HG03280 (cell line): Measurements from ENCODE around the gene ERC2.

ENCODE experiments used
- ATAC-seq: cut with Tn5 transposase; IDR thresholded peaks from one replicate; pipeline ENCODE4 v1.9.1; 2021; ENCODE audit warnings: mild to moderate bottlenecking, moderate library complexity; ENCODE audit not compliant: unreplicated experiment

The ERC2 gene

GRCh38 chr3:55549177-55549576 lies 919.1 kb downstream of the ERC2 start:
- ATAC-seq = no peak

GRCh38 chr3:55546866-55547669 lies 921.2 kb downstream of the ERC2 start:
- no peak for ATAC-seq

GRCh38 chr3:55545995-55546394 lies 922.3 kb downstream of the ERC2 start:
- ATAC-seq = no peak

GRCh38 chr3:55544219-55544618 lies 924.0 kb downstream of the ERC2 start:
- ATAC-seq = no peak

DNA sequence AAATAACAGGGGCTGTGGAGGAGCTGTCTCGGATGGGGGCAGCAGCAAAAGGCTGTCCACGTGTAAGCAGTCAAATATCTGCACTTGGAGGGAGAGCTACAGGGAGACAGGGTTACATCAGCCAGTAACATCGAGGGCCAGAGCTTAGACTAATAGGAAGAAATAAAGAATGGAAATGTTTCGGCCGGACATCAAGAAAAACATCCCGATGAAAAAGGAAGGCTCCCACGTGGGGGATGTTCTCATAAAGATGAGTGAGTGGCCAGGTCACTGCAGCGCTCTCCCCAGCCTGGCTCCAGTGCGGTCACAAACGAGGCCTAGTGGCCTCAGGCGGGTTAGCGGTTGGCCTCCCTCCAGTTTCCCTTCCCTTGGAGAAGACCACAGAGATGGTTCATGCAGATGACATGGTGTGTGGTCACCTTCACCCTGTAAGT lies 925.1 kb downstream of the ERC2 start:
- ATAC-seq = no peak

DNA sequence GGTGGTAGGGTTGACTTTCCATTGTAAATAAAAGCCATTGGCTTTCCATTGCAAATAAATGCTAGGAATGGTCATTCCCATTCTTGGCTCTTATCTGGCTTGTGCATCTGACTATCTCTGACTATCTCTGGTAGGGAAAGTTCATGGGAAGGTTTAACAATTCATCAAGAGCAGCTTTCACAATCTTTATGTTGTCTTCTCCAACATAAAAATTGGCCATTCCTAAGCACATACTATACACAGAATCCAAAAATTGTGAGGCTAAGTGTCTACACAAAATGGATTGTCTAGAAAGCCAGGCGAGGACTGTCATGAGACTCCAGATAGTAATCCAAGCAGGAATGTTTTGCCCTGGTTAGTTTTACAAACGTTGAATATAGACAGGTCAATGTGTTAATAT lies 926.8 kb downstream of the ERC2 start:
- ATAC-seq = no peak

- no peak for ATAC-seq
Measured at GRCh38 chr3:55541016-55541415, 927.3 kb downstream of the ERC2 start.

- no peak for ATAC-seq
Measured at GRCh38 chr3:55540579-55540978, 927.7 kb downstream of the ERC2 start.

- ATAC-seq = no peak
Measured at GRCh38 chr3:55538158-55538557, 930.1 kb downstream of the ERC2 start.

- no peak for ATAC-seq
Measured at GRCh38 chr3:55537563-55537962, 930.7 kb downstream of the ERC2 start.

- ATAC-seq = no peak
Measured at GRCh38 chr3:55537129-55537528, 931.1 kb downstream of the ERC2 start.

DNA sequence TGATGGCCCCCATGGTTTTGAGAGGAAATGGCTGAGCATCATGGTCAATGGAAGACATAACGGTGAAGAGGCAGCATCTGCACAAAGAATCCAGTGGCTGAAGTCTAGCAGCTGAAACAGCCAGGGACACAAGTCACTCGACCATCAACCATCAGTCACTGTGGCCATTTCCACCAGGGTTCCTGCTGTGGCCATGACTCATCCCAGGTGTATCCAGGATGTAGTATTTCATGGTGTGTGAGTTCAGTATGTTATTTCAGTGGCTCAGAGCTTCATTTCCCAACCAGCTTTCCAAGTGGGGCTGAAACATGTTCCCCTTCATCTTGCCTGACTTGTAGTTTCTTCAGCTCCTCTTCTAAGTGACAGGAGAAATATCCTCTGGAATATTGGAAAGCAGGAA lies 933.4 kb downstream of the ERC2 start:
- ATAC-seq = no peak

DNA sequence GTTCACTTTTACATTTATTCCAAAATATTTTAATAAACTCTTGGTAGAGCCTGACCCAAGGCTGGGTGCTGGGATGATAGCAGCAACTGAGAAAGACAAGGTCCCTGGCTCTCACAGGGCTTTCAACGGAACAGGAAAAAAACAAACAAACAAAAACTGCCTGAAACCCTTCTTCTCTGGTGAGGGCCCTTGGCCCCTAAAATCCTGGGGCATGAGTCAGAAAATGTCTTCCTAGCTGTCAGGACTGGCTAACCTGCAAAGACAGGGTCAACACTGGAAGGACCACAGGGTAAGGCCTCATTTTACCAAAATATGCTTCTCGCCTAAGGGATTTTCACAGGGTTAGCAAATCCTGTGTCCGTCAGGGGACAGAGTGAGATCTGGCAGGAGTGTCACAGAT lies 935.5 kb downstream of the ERC2 start:
- no peak for ATAC-seq

- no peak for ATAC-seq
Measured at GRCh38 chr3:55531321-55531720, 936.9 kb downstream of the ERC2 start.

DNA sequence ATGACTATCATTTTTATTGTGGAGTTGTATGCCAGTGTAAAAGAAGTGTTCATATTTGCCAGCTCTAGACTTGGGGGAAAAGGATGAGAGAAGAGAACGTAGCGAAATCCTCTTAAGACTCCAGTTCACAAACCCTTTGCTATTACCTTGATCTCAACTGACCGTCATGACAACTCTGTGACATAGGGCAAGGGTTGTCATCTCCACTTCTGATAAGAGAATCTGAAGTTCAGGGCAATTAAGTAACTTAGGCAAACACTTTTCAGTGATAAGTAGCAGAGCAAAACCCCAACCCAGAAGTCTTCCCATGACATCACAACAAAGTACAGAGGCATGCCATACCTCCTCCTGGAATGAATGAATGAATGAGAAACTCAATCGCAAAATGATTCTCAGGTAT lies 940.9 kb downstream of the ERC2 start:
- no peak for ATAC-seq

DNA sequence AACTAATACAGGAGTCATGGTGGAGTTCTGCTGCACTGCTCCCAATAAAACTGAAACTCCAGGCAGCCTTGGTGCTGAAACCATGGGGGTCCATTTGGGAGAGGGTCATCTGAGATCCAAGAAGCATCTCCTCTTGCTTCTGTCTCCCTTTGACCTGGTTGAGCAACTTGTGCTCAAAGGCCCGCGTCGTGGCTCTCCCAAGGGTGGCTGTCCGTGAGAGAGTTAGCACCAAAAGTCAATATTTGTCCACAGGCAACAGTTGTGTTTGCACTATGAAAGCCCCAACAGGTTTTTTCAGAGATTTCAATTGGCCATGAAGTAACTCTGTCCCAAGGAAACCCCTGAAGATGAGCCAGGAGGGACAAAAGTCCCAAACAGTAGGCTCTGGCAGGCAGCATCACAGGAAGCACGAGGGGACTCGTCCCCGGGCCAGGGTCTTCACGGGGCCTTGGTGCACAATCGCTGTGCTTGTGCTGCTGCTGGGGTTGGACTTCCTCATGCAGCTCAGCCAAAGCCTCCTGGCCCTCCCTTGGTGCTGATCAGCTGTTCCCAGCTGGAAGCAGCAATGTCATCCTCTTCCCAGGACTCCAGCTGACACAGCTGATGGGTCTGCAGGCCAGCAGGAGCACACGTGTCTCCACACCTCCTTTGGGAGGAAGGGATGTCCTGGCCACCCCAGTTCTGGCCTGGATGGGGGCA lies 941.8 kb downstream of the ERC2 start:
- ATAC-seq = no peak

DNA sequence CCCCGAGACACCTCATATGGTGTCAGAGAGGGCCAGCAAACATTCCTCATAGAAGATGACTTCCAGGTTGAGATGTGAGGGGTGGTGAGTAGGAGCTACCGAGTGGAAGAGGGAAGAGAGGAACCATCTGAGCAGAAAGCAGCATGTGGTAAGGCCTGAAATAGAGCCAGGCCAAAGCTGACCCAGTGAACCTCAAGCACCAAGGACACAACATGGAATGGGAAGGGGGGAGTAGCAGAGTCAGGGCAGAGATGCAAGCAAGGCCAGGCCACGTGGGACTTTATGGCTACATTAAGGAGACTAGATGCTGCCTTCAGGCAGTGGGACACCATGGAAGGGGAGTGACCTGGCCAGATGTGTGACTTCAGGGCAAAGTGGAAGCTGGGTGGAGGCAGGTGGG lies 942.8 kb downstream of the ERC2 start:
- no peak for ATAC-seq

DNA sequence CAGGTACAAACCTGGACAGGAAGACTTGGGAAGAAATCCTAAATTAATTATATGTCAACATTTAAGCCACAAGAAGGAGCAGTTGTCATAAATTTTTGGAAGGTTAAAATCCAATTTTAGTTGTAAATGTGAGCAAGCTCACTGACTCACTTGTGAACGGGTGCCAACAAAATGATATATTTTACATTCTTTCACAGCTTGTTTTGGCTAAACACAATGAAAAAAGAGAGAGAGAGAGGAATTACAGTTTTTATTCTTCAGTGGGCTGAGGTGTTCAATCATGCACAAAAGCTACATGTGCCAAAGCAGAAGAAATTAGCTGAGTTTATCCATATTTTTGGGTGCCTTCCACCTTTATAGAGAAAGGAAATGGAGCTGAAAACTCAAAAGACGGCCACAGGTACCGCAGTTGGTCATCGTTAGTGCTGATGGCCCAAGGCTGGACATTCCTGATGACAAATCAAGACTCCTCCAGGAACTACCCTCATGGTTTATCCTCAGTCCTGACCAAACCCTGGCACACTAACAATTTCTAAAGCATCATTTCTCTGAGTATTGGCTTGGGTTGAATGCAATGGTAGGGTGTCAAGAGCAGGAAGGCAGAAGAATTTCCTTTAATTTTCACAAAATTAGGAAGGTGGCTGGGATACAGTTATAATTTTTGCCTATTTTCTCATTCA lies 943.6 kb downstream of the ERC2 start:
- no peak for ATAC-seq

GRCh38 chr3:55523471-55523870 lies 944.8 kb downstream of the ERC2 start:
- ATAC-seq = no peak

GRCh38 chr3:55521738-55522421 lies 946.4 kb downstream of the ERC2 start:
- ATAC-seq = no peak

DNA sequence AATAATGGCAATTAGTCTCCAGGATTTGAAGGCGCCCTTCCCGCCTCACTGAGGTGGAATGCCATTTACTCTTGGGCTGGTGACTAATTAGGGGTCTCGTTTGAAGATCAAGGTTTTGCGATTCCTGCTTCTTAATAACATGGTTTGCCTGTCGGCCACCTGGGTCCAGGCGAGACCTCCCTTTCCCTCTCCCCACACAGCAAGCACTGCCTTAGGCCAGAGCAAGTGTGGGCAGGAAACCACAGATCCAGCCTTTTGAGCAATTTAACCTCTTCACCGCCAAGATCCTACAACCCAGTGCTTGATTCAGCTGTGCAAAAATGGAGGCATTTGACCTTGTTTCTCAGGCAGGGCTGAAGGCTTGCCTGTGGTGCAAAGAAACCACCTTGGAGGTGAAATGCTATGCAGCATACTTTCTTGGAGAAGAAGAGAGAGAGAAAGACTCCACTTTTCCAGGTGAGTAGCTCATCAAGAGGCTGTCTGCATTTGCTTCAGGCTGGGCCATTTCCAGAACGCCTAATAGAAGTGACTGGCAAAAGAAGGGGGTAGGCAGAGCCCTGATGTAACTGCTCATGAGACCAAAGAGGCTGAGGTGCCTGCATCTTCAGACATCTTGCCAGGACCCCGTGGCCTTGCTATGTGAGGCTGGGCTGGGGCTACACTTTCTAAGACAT lies 947.1 kb downstream of the ERC2 start:
- ATAC-seq = no peak
